ENCODE measurements around the gene COP1.

The COP1 gene

GRCh38 chr1:176199707-176200106 lies 7.4 kb downstream of the COP1 start:
- TF ChIP-seq, protein P1, sequence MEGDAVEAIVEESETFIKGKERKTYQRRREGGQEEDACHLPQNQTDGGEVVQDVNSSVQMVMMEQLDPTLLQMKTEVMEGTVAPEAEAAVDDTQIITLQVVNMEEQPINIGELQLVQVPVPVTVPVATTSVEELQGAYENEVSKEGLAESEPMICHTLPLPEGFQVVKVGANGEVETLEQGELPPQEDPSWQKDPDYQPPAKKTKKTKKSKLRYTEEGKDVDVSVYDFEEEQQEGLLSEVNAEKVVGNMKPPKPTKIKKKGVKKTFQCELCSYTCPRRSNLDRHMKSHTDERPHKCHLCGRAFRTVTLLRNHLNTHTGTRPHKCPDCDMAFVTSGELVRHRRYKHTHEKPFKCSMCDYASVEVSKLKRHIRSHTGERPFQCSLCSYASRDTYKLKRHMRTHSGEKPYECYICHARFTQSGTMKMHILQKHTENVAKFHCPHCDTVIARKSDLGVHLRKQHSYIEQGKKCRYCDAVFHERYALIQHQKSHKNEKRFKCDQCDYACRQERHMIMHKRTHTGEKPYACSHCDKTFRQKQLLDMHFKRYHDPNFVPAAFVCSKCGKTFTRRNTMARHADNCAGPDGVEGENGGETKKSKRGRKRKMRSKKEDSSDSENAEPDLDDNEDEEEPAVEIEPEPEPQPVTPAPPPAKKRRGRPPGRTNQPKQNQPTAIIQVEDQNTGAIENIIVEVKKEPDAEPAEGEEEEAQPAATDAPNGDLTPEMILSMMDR (IDR thresholded peaks at IDR 0.05; ENCODE audit: borderline replicate concordance, insufficient read depth, low read depth, low read length): no peak
- H3K4me3 ChIP-seq (ENCODE audit: low read depth, low read length): no peak overlapping the region

DNA sequence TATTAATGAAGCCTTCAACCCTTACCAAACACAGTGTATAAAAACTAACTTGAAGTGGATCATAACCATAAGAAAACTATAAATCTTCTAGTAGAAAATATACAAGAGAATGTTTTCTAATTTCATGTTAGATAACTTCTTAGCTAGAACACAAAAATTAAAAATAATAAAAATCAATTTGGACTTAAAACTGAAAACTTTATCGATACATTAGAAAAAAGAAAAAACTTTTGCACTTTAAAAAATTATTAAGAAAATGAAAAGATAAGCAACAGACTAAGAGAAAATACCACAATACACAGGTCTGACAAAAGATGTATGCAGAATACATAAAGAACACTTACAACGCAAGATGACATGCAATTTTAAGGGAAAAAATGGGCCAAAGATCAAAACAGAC lies 8.7 kb downstream of the COP1 start:
- TF ChIP-seq, protein P1 (IDR thresholded peaks at IDR 0.05; ENCODE audit: borderline replicate concordance, insufficient read depth, low read depth, low read length): no peak
- H3K4me3 ChIP-seq (ENCODE audit: low read depth, low read length): no peak overlapping the region

DNA sequence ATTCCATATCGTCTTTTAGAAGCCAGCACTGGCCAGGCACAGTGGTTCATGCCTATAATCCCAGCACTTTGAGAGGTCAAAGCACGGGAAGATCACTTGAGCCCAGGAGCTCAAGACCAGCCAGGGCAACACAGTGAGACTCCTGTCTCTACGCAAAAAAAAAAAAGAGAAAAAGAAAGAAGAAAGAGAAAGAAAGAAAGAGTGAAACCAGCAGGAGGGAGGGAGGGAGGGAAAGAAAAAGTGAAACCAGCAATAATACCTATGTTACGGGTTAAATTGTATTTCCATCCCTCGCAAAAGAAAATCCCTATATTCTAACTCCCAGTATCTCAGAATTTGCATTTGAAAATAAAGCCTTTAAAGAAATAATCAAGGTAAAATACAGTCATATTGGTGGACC lies 10.4 kb downstream of the COP1 start:
- no peak overlapping the region for H3K4me3 ChIP-seq (ENCODE audit: low read depth, low read length)
- TF ChIP-seq, protein P1 (IDR thresholded peaks at IDR 0.05; ENCODE audit: borderline replicate concordance, insufficient read depth, low read depth, low read length): no peak

DNA sequence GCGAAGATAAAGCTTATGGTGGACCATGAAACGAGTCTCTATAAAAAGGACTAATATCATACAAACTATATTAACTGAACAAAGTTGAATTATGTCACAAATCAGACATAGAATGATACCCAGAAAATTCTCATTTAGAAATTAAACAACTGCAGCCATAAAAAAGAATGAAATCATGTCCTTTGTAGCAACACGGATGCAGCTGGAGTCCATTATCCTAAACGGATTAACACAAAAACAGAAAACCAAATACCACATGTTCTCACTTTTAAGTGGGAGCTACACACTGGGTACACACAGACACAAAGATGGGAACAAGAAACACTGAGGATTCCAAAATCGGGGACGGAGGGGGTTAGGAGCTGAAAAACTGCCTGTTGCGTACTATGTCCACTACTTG lies 11.5 kb downstream of the COP1 start:
- H3K4me3 ChIP-seq (ENCODE audit: low read depth, low read length): no peak overlapping the region
- TF ChIP-seq, protein P1 (IDR thresholded peaks at IDR 0.05; ENCODE audit: borderline replicate concordance, insufficient read depth, low read depth, low read length): no peak

DNA sequence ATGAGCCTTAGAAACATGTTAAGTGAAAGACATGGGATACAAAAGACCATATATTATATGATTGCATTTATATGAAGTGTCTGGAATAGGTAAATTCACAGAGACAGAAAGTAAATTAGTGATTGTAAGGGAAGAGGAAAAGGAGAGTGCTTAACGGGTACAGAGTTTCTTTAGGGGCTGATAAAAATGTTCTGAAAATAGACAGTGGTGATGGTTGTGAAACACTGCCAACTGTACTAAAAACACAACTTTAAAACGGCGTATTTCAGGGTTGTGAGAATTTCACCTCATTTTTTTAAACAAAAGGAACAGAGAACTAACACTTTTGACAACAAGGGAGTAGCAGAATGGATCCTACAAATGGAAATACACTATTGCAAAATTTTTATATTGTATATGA lies 13.4 kb downstream of the COP1 start:
- no peak overlapping the region for H3K4me3 ChIP-seq (ENCODE audit: low read depth, low read length)
- TF ChIP-seq, protein P1 (IDR thresholded peaks at IDR 0.05; ENCODE audit: borderline replicate concordance, insufficient read depth, low read depth, low read length): no peak

GRCh38 chr1:176193023-176193422 lies 14.1 kb downstream of the COP1 start:
- TF ChIP-seq, protein P1 (IDR thresholded peaks at IDR 0.05; ENCODE audit: borderline replicate concordance, insufficient read depth, low read depth, low read length): no peak
- no peak overlapping the region for H3K4me3 ChIP-seq (ENCODE audit: low read depth, low read length)

DNA sequence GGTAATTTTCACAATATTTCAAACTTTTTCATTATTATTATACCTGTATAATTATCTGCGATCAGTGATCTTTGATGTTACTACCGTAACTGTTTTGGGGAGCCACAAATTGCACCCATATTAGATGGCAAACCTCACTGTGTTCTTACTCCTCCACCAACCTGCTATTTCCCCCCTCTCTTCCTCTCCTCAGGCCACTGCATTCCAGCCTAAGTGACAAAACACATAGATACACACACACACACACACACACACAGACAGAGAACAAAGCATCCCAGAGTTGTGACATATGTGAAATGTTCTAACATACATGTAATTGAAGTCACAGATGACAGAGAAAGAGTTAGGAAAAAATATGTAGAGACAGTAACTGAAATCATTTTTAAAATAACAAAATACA lies 18.5 kb downstream of the COP1 start:
- H3K4me3 ChIP-seq (ENCODE audit: low read depth, low read length): no peak overlapping the region
- TF ChIP-seq, protein P1 (IDR thresholded peaks at IDR 0.05; ENCODE audit: borderline replicate concordance, insufficient read depth, low read depth, low read length): no peak

Measured in GM12875 (cell line).